ENCODE data around the gene FTCDNL1. TPM values are rescaled to one million over a fixed set of nuclear protein-coding genes. Genes with fewer than 3 reads are reported as not detected.
A peak's percentile ranks its signal among the peaks of the same experiment; 100 is the strongest.

Gene FTCDNL1
- total and polyA plus RNA-seq, 8 donors = 0.31 to 2.8 (median 0.78) TPM; not detected in 4

DNA sequence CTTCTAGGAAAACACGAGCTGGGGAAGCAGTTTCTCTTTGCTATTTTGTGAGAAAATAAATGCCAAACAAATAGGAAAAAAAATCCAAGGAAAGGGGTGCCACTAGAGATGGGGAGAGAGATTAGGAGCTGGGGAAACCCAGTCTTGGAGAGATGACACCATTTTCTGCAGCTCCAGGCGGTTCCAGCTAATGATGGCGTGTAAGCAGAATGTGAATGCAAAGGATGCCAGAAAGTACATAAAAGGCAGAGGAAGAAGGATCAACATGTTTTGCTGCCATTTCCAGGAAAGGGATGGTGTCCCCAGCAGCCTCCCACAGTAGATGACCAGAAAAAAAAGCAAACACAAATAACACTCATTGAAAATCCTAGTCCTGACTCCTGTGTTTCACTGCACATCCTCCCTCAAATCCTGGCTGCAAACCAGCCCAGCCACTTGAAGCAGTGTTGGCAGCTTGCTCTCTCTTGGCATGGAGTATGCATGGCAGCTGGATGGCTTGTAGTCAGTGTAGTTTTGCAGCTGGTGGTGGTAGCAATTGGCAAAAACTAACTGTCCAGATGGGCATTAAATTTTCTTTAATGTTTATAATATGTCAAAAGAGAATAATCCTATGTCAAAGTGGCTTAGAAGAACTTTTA is 93.6 kb downstream of the FTCDNL1 start:
- H3K36me3 ChIP-seq = no peaks in the 10 kb centered on the region
- H3K9me3 ChIP-seq = no peaks in the 10 kb centered on the region
- H3K27me3 ChIP-seq = no peaks in the 10 kb centered on the region
- TF ChIP-seq POLR2A (IDR thresholded peaks at IDR 0.05) = no peak
- TF ChIP-seq POLR2AphosphoS5 (IDR thresholded peaks at IDR 0.05) = peak in 1 of 3 donors; percentile 4
- 40 to 75% (median 67%) methylated on average over 3 of the region's 3 CpGs for WGBS, 5 donors
- peaks cover 0 to 6% (median 2%) of the 10 kb centered on the region in 4 donors for H3K4me1 ChIP-seq
- intact Hi-C loops (cut with DNase I; ENCODE audit: low total_unique reads) = no loop called here
- no peak overlapping the region for H3K4me3 ChIP-seq
- H3K27ac ChIP-seq = no peak overlapping the region
- DNase-seq = peak in 1 of 2 donors; percentile 79

DNA sequence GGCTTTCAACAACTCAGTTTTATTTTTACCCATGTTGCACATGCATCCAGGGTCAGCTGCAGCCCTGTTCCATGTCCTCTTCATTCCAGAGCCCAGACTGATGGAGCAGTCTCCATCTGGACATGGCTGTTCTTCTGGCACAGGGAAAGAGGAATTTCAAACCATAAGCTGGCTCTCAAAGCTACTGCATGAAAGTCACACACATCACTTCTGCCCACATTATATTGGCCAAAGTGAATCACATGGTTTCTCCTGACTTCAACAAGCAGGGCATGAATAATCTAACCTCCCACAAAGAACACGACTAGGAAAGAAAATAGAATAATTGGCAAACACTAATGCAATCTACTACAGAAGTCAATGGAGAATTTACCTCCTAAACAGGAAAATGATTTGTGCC is 94.2 kb downstream of the FTCDNL1 start:
- WGBS, 5 donors = 23 to 41% (median 38%) methylated on average over 1 of the region's 1 CpG
- Histone ChIP-seq H3K4me1 (peaks cover 0 to 6% (median 2%) of the 10 kb centered on the region in 4 donors), H3K27me3 (no peaks in the 10 kb centered on the region), H3K36me3 (no peaks in the 10 kb centered on the region), H3K9me3 (no peaks in the 10 kb centered on the region), H3K27ac (no peak overlapping the region), H3K4me3 (no peak overlapping the region)
- DNase-seq = no peak
- TF ChIP-seq POLR2A (IDR thresholded peaks at IDR 0.05) = no peak
- TF ChIP-seq EP300 (IDR thresholded peaks at IDR 0.05) = no peak
- no peak for TF ChIP-seq POLR2AphosphoS5 (IDR thresholded peaks at IDR 0.05)
- TF ChIP-seq, protein P1, sequence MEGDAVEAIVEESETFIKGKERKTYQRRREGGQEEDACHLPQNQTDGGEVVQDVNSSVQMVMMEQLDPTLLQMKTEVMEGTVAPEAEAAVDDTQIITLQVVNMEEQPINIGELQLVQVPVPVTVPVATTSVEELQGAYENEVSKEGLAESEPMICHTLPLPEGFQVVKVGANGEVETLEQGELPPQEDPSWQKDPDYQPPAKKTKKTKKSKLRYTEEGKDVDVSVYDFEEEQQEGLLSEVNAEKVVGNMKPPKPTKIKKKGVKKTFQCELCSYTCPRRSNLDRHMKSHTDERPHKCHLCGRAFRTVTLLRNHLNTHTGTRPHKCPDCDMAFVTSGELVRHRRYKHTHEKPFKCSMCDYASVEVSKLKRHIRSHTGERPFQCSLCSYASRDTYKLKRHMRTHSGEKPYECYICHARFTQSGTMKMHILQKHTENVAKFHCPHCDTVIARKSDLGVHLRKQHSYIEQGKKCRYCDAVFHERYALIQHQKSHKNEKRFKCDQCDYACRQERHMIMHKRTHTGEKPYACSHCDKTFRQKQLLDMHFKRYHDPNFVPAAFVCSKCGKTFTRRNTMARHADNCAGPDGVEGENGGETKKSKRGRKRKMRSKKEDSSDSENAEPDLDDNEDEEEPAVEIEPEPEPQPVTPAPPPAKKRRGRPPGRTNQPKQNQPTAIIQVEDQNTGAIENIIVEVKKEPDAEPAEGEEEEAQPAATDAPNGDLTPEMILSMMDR (IDR thresholded peaks at IDR 0.05) = no peak
- intact Hi-C loops (cut with DNase I; ENCODE audit: low total_unique reads) = no loop called here

DNA sequence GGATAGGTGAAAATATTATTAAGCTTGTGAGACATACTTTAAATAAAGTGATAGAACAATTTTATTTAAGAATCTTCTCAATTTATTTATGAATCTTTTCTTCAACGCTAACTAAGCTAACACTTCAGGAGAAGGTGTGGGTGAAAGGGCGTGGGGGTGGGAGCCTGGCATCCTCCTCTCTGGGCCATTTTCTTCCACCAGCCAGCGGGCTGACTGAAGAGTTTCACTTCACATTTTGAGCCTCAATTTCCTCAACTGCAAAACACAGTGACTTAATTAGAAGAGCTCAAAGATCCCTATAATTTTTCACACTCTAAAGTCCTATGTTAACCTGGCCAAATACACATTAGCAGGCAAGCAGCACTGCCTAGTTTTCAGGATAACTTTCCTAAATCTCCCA is 94.8 kb downstream of the FTCDNL1 start:
- Histone ChIP-seq H3K4me1 (peaks cover 0 to 6% (median 2%) of the 10 kb centered on the region in 4 donors), H3K36me3 (no peaks in the 10 kb centered on the region), H3K4me3 (no peak overlapping the region), H3K9me3 (no peaks in the 10 kb centered on the region), H3K27ac (no peak overlapping the region), H3K27me3 (no peaks in the 10 kb centered on the region)
- 73 to 86% (median 84%) methylated on average over 3 of the region's 3 CpGs for WGBS, 5 donors
- no peak for DNase-seq
- no peak for TF ChIP-seq EP300 (IDR thresholded peaks at IDR 0.05)
- TF ChIP-seq, protein P1 (IDR thresholded peaks at IDR 0.05) = no peak
- intact Hi-C loops (cut with DNase I; ENCODE audit: low total_unique reads) = no loop called here

DNA sequence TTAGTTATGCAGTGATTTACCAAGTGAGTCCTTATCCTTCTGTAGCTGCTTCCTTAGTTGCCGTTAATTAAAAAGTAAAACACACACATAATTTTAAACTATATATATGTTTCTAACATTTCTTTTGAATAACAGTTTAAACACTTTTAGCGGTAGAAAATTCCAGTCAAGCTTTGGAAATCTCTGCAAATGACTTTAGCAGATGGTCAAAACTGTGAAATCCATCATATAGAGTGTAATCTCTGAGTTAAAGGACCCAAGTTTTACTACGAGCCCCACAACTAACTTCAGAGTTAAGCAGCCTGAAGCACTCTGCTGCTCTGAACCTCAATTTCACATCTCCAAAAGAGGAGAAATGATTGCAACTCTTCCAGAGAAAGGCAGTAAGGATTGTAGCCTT is 96.2 kb downstream of the FTCDNL1 start:
- 81 to 94% (median 91%) methylated on average over 3 of the region's 3 CpGs for WGBS, 5 donors
- TF ChIP-seq, protein P1 (IDR thresholded peaks at IDR 0.05) = no peak
- TF ChIP-seq POLR2AphosphoS5 (IDR thresholded peaks at IDR 0.05) = no peak
- H3K27ac ChIP-seq = no peak overlapping the region
- intact Hi-C loops (cut with DNase I; ENCODE audit: low total_unique reads) = no loop called here
- H3K4me1 ChIP-seq = peaks cover 0 to 6% (median 2%) of the 10 kb centered on the region in 4 donors
- H3K4me3 ChIP-seq = no peak overlapping the region
- no peaks in the 10 kb centered on the region for H3K36me3 ChIP-seq
- H3K27me3 ChIP-seq = no peaks in the 10 kb centered on the region
- no peak for DNase-seq
- no peaks in the 10 kb centered on the region for H3K9me3 ChIP-seq

DNA sequence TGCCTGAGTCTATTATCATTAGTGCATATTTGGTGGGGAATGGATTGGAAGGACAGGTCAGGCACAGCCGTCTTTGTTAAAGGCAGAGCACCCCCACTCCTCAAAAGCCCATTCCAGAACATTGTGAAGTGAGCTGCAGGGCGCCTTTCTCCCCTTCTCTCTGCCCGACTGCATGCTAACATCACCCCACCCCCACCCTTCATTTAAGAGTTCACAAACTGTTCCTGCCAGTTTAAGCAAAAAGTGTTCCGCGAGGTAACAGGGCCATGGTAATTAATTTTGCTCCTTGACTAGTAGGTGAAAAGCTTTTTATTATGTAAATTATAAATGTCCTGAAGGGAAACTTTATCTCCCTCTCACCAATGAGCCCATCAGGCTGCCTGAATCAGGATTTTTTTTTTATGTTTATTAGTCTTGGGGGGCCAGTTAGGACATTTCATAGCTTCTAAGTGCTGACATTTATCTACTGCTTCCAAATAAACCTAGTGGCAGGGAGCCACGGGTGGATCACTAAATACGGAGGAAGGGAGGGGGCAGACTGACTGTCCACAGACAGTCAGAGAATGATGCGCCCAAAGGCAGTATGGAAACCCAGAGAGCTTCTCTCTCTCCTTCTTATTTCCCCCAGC is 99.4 kb downstream of the FTCDNL1 start:
- no peaks in the 10 kb centered on the region for H3K36me3 ChIP-seq
- no peaks in the 10 kb centered on the region for H3K27me3 ChIP-seq
- H3K4me3 ChIP-seq = no peak overlapping the region
- H3K9me3 ChIP-seq = no peaks in the 10 kb centered on the region
- intact Hi-C loops (cut with DNase I; ENCODE audit: low total_unique reads) = no loop called here
- WGBS, 5 donors = 56 to 69% (median 61%) methylated on average over 8 of the region's 8 CpGs
- no peaks in the 10 kb centered on the region for H3K4me1 ChIP-seq
- no peak for DNase-seq
- TF ChIP-seq, protein P1 (IDR thresholded peaks at IDR 0.05) = no peak
- no peak for TF ChIP-seq POLR2A (IDR thresholded peaks at IDR 0.05)
- no peak for TF ChIP-seq POLR2AphosphoS5 (IDR thresholded peaks at IDR 0.05)
- no peak for TF ChIP-seq EP300 (IDR thresholded peaks at IDR 0.05)
- H3K27ac ChIP-seq = no peak overlapping the region
